GM19193 (cell line): ENCODE measurements around the gene NRG4.

Experiments
- POLR2A ChIP-seq: IDR thresholded peaks from 4 replicates; pipeline ENCODE4 v1.6.1; 2011; ENCODE audit not compliant: insufficient read depth, insufficient read length; ENCODE audit errors: extremely low read depth

NRG4 gene

GRCh38 chr15:75943713-75944215 lies 68.5 kb downstream of the NRG4 start:
- TF ChIP-seq POLR2A: no peak

GRCh38 chr15:75943246-75943645 lies 69.0 kb downstream of the NRG4 start:
- no peak for TF ChIP-seq POLR2A

DNA sequence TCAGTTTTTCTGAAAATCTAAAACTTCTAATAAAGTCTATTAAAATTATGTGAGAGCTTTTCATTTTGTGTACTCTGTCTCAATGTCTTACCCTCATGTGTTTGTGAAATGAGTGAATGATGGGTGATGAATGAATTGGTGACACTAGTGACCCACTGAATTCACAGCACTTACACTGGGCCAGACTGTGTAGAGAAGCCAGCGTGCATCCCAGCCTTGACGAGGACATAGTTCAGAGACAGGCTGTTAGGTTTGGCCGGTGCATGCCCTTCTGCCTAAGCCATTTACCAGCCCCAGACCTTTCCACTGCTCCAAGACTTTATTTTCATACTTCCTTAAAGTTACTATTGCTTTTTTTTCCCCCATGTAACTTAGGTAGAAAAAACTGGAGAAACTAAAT lies 69.8 kb downstream of the NRG4 start:
- no peak for TF ChIP-seq POLR2A

DNA sequence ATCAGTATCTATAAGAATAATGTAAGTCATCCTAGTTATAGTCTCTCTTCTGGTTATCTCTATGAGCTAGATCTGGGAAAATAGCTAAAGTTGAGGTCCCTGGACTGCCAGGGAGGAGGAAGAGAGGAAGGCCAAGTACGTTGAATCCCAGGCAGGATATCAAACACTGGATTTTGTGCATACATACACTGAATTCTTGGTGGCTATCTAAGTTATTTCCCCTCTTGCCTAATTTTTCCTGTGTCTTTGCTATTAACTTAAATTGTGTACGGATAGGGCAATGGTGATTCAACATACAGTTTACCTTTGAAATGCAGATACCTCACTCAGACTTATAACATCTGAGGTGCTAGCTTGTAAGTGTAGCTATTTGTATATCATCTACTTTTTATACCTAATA lies 81.4 kb downstream of the NRG4 start:
- no peak for TF ChIP-seq POLR2A

DNA sequence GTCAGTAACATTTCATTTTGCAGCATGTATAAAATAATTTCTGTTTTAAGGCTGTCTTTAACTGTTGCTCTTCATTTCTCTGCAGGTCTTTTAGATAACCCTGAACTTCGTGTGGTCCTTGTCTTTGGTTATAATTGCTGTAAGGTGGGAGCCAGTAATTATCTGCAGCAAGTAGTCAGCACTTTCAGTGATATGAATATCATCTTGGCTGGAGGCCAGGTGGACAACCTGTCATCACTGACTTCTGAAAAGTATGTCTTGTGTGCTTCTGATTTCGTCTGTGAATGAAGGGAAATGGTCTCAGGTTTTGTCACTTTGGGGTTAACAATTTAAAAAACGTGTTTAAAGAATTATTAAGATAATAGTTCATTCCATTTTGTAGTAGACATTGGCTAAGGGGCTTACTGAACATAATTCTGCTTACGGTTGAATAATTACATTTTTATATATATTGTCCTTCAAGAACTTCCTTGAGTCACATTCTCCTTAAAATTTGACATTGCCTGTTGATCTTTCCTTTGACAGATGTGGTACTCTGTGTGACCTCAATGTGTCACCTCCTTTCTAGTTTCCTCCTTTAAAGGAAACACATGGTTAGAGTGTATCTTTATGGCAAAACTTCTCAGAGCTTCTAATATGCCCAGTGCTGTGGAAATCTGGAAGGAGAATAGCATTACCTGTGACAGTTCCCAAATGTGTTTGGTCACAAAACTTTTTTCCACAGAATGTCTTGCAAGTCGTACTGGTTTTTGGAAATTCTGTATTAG lies 82.2 kb downstream of the NRG4 start:
- TF ChIP-seq POLR2A: no peak

DNA sequence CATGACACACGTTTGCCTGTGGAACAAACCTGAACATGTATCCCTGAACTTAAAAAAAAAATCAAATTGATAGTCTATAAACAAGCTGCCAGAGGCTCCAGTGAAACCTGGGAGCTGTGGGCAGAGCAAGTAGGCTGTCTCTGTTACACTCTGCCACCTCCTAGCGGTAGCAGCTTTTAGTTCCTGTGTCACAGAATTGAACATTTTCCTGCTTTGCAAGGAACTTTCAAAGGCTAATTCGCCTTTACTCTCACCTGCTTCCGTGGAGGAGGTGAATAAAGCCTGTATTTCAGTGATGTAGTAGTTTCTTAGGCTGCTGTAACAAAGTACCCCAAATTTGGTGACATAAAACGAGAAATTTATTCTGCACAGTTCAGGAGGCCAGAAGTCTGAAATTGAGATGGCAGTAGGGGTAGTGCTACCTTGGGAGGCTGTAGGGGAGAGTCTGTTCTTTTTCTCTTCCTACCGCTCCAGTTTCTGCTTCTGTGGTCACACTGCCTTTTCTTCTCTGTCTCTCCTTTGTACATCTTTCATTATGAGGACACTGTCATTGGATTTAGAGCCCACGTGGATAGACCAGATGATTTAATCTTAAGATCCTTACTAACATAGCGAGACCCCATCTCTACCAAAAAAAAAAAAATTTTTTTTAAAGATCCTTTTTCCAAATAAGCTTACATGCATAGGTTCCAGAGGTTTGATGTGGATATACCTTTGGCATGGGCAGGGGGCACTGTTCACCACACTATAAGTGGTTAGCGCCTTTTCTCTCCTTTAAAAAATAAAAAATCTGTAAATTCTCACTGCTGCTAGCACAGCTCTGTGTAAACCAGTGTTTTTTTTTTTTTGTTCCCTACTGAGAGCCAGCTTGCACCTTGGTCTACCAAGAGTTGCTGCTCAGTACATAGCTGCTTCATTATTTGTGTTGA lies 83.3 kb downstream of the NRG4 start:
- no peak for TF ChIP-seq POLR2A

DNA sequence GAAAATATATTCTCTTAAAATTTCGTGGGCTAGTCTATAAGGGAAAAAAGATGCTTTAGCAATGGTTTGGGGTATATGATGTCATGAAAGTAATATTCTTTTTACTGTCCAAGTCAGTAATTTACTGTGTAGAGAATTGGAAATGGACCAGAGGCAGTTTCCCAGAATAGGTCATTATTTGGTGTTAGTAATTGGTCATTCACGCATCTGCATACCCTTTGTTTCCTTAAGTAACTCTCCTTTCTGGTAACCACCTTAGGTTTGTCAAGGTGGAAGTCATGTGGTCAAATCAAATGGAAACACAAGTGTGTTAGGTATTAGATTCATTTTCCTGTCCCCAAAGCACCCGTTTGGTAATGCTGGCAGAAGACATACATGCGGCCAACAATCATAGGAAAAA lies 84.6 kb downstream of the NRG4 start:
- no peak for TF ChIP-seq POLR2A

GRCh38 chr15:75926931-75927330 lies 85.3 kb downstream of the NRG4 start:
- no peak for TF ChIP-seq POLR2A

DNA sequence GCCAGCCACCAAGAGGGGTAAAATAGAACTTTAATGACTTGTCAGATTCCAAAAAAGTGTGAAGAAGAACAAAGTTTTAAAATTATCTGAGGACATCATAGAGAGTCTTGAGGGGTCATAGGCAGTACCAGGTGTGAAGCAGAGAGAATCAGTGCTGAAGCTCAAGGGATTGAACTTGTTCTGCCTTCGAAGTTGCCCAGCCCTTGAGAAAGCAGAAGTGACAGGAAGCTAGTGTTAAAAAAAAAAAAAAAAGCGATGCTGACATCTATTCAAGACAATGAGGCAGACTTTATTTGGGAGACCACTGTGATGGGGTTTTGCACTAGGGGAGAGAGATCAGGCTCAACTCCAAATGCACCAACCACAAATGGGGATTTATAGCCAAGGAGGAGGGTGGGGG lies 86.8 kb downstream of the NRG4 start:
- no peak for TF ChIP-seq POLR2A

DNA sequence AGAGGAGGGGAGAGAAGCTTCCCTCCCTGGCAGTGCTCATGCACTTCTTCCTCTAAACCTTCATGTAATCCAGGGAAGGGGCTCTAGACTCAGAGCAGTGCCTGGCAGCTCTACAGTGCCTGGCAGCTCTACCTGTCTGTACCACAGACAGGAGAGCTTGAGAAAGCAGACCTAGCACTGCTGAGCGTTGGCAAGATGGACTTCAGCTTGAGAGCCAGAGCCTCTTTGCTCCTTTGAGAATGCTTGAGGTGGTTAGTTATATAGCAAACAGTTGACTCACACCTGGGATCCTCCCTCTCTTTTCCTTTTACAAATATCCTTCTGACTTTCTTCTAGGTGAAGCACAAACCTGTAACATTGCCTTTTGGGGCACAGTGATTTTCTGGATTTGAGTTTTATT lies 87.6 kb downstream of the NRG4 start:
- TF ChIP-seq POLR2A: no peak

GRCh38 chr15:75923756-75924155 lies 88.5 kb downstream of the NRG4 start:
- TF ChIP-seq POLR2A: no peak

DNA sequence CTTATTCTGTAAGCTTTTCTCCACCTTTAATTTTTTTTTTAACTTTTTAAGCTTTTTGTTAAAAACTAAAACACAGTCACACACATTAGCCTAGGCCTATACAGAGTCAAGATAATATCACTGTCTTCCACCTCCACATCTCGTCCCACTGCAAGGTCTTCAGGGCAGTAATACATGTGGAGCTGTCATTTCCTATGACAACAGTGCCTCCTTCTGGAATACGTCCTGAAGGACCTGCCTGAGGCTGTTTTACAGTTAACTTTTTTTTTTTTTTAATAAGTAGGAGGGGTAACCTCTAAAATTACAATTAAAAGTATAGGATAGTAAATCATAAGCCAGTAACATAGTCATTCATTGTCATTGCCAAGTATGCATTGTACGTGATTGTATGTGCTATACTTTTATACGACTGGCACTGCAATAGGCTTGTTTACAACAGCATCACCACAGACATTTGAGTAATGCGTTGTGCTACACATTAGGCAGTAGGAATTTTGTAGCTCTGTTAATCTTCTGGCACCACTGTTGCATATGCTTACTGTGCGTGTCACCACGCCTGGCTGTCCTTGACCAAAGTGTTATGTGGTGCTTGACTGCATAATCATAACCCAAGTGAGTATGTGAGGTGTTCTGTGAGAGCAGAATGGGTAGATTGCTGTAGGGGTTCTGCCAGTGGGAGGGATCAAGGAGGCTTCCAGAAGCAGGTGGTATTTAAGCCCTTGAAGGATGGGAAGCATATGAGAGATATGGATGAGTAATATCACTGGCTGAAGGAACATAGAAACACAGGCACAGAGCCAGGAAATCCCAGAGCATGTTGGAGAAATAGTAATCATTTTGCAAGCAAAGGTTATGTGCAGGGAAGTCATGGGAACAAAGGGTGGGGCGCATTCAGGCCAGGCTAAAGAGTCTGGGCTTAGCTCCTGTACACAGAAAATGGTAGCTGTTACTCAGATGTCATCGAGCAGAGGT lies 90.2 kb downstream of the NRG4 start:
- no peak for TF ChIP-seq POLR2A

DNA sequence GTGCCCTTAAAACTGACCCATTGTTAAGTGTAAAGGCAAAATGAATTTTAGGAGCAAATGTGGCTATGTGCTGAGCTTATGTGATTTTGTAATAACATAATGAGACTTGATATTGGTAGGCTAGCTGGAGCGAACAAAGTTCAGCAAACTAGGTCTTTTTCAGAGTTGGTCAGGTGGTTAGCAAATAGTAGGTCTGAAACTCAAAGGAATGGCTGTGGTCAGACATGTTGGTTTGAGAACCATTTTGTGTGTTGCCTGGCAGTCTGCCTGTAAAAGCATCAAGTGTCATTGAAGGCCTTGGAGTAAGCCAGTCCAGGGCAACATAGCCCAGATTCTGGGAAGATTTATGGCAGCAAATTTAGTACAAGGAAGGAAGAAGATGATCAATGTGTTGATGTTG lies 92.1 kb downstream of the NRG4 start:
- no peak for TF ChIP-seq POLR2A

- no peak for TF ChIP-seq POLR2A
Measured at GRCh38 chr15:75918135-75918534, 94.1 kb downstream of the NRG4 start.
